COR-L47 (cell line): ENCODE results near the gene TRIM37.

Source experiments
- DNase-seq: peaks from one replicate; lab custom pipeline; 2025; lab: John Stamatoyannopoulos, UW

TRIM37 gene

GRCh38 chr17:58936295-58936694, 170.4 kb downstream of the TRIM37 start:
- no peak for DNase-seq

DNA sequence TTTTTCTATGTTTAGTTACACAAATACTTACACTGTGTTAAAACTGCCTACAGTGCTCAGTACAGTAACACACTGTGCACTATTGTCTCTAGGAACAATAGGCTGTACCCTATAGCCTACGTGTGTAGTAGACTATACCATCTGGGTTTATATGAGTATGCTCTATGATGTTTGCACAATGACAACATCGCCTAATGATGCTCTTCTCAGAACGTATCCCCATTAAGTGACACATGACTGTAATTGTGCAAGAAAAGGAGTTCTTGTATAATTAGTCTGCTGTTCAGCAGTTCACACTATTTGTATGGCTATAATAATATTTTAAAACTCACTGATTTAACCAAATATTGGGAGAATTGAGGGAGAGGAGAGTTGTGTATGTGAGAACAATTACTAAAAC, 173.7 kb downstream of the TRIM37 start:
- DNase-seq, result no peak
